GM10266 (cell line): Measurements from ENCODE around the gene GH1.
"Not testable (repeated sequence)": the region's sequence is repeated elsewhere in the genome, so short reads cannot be mapped to it uniquely, and the experiment has no call there.

Experiments
- DNase-seq: peaks from one replicate; pipeline ENCODE4 v3.0.0; 2012; ENCODE audit errors: extremely low spot score
- TF ChIP-seq, protein P1 (sequence below): IDR thresholded peaks from 2 replicates; pipeline ENCODE4 v1.5.1; 2012; ENCODE audit warnings: mild to moderate bottlenecking, low read depth; ENCODE audit not compliant: control insufficient read depth, insufficient read depth; ENCODE audit errors: missing control alignments

GH1 gene

DNA sequence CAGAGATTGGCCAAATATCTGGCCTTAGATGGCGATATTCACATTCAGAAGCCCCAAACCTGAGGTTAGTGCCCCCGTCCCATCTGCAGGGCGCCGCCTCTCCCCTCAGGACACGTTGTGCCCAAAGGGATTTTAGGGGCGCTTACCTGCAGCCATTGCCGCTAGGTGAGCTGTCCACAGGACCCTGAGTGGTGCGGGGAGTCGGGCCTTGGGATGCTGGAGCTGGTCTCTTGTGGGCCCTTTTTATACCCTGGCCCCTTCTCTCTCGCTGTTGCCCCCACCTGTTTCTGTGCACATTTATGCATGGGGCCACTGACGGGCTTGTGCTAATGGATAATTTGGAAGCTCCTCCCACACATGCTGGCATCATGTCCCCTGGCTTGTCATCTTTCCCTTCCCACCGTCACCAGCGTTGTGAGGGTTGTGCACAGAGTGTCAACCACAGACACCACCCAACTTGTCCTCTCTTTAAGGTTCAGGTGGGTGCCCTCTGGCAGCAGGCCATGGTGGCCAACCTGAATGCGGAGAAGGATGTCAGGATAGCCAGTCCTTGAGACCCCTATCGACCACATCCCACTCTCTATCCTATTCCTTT lies 7.5 kb downstream of the GH1 start, which contains the start of gene CSHL1:
TSS of gene CSHL1 (minus strand) at position 218 of the 595 bp plus-strand sequence. CDS start at position 156, 62 bp downstream.
- TF ChIP-seq, protein P1, sequence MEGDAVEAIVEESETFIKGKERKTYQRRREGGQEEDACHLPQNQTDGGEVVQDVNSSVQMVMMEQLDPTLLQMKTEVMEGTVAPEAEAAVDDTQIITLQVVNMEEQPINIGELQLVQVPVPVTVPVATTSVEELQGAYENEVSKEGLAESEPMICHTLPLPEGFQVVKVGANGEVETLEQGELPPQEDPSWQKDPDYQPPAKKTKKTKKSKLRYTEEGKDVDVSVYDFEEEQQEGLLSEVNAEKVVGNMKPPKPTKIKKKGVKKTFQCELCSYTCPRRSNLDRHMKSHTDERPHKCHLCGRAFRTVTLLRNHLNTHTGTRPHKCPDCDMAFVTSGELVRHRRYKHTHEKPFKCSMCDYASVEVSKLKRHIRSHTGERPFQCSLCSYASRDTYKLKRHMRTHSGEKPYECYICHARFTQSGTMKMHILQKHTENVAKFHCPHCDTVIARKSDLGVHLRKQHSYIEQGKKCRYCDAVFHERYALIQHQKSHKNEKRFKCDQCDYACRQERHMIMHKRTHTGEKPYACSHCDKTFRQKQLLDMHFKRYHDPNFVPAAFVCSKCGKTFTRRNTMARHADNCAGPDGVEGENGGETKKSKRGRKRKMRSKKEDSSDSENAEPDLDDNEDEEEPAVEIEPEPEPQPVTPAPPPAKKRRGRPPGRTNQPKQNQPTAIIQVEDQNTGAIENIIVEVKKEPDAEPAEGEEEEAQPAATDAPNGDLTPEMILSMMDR, result no peak
- no peak for DNase-seq

DNA sequence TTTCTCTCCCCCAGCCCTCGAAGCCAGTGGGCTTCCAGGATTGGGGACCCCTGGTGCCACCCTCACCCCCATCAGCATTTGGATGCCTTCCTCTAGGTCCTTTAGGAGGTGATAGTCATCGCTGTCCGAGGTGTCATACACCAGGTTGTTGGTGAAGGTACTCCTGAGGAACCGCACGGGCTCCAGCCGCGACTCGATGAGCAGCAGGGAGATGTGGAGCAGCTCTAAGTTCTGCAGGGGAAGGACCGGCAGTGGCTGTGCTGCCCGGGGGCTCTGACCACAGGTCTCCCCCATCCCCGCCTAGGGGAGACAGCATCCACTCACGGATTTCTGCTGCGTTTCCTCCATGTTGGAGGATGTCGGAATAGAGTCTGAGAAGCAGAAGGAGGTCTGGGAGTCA lies 8.5 kb downstream of the GH1 start:
- TF ChIP-seq, protein P1, result no peak
- no peak for DNase-seq

DNA sequence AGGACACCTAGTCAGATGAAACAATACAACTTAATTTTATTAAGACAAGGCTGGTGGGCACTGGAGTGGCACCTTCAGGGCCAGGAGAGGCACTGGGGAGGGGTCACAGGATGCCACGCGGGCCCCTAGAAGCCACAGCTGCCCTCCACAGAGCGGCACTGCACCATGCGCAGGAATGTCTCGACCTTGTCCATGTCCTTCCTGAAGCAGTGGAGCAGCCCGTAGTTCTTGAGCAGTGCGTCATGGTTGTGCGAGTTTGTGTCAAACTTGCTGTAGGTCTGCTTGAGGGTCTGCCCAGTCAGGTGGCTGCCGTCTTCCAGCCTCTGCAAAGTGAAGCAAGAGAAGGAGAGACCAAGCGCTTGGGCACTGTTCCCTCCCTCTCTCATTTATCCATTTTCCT lies 9.1 kb downstream of the GH1 start:
- DNase-seq, result not testable (repeated sequence)

DNA sequence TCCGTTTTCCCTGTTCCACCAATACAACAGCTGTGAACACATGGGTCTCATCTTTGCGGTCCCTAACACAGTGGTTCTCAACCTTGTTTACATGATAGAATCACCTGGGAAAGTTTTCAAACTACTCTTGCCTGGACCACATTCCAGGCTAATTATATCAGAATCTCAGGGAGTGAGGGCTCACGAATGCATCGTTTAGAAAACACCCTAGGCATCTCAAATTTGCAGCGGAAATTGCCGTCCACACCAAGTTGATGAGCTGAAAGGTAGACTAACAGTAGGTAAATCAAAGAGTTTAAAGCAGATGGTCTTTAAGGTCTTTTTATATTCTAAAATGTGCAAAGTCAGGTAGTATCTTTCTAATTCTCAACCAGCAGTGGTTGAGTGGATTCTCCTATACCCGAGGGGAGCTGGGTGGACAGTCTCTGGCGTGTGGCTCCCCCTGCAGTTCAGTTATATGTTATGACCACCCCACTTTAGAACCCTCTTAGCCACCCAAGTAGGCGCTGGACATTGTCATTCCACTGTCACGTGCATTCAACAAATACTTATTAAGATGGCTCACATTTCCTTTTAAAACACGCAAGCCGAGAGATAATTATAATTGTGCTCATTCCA lies 11.4 kb downstream of the GH1 start:
- TF ChIP-seq, protein P1, result peak; percentile 18
- DNase-seq, result not testable (repeated sequence)

DNA sequence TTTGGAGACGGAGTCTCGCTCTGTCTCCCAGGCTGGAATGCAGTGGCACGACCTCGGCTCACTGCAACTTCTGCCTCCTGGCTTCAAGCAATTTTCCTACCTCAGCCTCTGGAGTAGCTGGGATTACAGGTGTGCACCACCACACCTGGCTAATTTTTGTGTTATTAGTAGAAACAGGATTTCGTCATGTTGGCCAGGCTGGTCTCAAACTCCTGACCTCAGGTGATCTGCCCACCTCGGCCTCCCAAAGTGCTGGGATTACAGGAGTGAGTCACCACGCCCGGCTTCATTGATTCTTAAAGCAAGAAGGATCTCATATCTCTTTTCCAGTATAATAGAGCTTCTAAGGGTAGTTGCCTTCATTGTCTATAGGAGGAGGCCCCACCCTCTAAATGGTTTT lies 13.8 kb downstream of the GH1 start:
- DNase-seq, result not testable (repeated sequence)

DNA sequence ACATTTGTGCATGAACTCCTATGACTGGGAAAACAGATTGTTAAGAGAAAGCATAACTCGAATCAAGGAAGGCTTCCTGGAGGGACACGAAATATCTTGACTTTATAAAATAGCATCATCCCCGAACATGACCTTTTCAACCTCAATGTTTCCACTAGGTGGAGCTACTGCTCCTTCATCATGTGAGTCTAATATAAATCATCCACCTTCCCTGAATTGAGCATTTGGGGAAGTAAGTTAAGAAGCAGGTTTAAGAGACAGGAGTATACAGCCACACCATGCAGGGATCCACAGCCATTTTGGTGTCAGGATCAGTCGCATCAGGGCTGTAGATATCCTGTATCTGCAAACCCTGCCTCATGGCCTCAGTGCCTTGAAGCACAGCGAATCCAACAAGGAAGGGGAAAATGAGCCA lies 14.8 kb downstream of the GH1 start:
- TF ChIP-seq, protein P1, result peak; percentile 29
- DNase-seq, result not testable (repeated sequence)

DNA sequence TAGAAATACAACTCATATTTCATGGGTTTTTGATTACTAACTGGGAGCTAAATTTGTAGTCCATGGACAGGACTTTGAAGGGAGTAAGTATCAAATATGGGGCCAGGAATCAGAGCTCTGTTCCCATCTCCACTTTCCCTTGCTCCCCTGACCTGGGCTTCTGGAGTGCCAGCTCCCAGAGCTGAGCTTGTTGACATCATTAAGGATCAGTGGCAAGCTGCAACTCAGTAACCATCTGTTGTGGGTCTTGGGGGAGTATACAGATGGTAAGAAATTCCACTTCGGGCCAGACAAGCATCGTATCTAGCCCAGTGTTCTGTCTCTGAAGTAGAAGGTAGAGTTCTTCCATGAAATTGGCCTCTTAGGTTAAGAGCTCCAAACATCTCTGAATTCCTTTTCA lies 16.7 kb downstream of the GH1 start:
- not testable (repeated sequence) for DNase-seq

DNA sequence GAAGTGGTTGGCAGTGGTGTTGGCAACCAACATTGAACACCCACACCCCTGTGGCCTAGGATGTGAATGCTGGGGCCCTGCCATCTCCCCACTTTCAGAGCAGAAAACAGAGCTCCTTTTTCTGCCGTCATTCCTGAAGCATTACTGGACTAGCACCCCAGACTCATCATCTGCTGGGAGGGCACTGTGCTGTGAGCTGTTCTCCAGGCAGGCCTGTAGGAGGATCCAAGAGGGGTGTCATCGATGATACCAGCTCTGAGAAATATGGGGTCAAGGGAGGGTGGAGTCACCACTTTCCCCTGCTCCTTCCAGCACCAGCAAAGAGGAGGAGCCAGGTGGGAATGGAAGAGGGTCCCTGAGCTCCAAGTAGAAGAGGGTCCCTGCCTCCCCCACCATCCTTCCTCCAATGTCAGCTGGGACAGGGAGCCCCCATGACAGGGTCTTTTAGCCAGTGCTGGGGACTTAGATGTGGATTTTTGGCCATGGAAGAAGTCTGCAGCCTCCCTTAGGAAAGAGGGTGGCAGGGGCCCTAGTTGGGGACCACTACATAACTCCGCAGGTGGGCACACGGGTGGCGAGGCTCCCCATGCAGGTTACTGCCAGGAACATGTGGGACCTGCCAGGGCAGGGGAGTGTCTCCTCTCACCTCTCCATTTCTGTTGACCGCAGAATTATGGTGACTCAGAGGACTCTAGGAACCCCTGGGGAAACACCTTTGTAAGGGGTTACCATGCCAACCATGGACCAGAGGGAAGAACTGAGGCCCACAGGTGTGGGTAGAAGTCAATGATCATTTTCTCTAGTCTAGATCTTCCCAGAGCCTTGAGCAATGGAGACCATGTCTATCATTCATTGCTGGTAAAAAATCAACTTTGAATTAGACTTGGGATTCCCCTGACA lies 19.5 kb downstream of the GH1 start:
- DNase-seq, result not testable (repeated sequence)

DNA sequence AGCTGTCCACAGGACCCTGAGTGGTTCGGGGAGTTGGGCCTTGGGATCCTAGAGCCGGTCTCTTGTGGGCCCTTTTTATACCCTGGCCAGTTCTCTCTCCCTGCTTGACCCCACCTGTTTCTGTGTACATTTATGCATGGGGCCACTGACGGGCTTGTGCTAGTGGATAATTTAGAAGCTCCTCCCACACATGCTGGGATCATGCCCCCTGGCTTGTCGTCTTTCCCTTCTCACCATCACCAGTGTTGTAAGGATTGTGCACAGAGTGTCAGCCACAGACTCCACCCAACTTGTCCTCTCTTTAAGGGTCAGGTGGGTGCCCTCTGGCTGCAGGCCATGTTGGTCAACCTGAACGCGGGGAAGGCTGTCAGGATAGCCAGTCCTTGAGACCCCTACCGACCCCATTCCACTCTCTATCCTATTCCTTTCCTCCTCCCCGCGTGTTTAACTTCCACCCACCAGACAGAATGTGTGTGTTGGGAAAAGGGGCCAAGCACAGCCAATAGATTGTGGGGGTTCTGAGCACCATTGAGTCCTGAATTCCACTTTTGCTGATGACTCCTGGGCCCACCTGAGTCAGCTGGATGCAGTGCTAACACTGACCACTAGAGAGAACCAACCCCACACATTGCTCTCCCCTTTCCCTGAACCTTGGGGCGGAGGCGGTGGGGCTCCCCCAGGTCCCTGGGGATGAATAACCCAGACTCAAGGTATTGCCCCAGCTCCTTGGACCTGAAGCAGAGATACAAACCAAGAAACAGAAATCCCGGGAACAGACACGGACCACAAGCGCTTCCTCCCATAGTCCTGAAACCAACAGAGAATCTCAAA lies 21.9 kb downstream of the GH1 start, which contains the start of gene CSH1:
TSS of gene CSH1 (minus strand) at position 51 of the 831 bp plus-strand sequence. CDS start 63 bp downstream, outside the sequence.
- not testable (repeated sequence) for DNase-seq

DNA sequence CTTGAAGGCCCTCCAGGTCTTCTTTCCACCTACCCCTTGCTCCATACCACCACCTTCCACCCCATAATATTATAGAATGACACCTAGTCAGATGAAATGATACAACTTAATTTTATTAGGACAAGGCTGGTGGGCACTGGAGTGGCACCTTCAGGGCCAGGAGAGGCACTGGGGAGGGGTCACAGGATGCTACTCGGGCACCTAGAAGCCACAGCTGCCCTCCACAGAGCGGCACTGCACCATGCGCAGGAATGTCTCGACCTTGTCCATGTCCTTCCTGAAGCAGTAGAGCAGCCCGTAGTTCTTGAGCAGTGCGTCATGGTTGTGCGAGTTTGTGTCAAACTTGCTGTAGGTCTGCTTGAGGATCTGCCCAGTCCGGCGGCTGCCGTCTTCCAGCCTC lies 23.8 kb downstream of the GH1 start:
- DNase-seq, result not testable (repeated sequence)

DNA sequence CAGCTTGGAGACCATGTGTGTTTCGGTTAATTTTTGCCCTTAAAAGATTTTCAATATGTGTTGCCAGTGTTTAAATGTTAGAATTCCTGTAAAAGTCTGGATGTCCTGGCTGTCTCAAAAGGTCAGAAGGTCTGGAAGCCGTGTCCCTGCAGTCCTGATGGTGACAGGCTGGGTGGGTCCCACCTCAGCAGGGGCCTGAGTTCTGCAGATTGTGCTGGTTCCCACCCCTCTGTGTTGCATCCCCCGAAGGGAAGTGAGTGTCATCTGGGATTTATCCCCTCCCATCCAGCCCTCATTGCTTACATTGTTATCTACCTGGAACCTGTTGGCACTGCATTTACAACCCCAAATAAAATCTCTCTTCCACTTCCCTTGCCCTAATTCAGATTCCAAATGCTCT lies 24.6 kb downstream of the GH1 start:
- not testable (repeated sequence) for DNase-seq

DNA sequence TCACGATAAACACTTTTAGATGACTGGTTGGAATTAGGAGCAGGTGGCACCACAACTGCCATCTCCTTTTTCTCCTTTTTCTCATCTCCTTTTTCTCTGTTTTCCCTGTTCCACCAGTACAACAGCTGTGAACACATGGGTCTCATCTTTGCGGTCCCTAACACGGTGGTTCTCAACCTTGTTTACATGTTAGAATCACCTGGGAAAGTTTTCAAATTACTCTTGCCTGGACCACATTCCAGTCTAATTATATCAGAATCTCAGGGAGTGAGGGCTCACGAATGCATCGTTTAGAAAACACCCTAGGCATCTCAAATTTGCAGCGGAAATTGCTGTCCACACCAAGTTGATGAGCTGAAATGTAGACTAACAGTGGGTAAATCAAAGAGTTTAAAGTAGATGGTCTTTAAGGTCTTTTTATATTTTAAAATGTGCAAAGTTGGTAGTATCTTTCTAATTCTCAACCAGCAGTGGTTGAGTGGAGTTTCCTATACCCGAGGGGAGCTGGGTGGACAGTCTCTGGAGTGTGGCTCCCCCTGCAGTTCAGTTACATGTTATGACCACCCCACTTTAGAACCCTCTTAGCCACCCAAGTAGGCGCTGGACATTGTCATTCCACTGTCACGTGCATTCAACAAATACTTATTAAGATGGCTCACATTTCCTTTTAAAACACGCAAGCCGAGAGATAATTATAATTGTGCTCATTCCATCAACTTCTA lies 26.2 kb downstream of the GH1 start:
- DNase-seq, result not testable (repeated sequence)
